Smooth muscle cell (in vitro differentiated cells): ENCODE measurements around the gene SH3BP4. TPM values are rescaled to one million over a fixed set of nuclear protein-coding genes. Genes with fewer than 3 reads are reported as not detected.

ENCODE experiments used
- DNase-seq: peaks from one replicate; lab custom pipeline; 2025; ENCODE audit not compliant: unreplicated experiment; lab: John Stamatoyannopoulos, UW
- H2AFZ ChIP-seq: fragments of 200-600 bp; sonication (generic); 2 replicates; pipeline ENCODE4 v1.6.0; 2016; ENCODE audit warnings: antibody characterized with exemption, low read depth, mild to moderate bottlenecking
- H3F3A ChIP-seq: fragments of 200-600 bp; sonication (generic); 2 replicates; pipeline ENCODE4 v1.6.0; 2017; ENCODE audit warnings: antibody characterized with exemption, low read depth
- H3K27ac ChIP-seq: fragments of 200-600 bp; sonication (generic); 2 replicates; pipeline ENCODE4 v1.5.1; 2016; ENCODE audit warnings: low read depth, mild to moderate bottlenecking
- H3K27me3 ChIP-seq: fragments of 200-600 bp; sonication (generic); 2 replicates; pipeline ENCODE4 v1.6.1; 2016; ENCODE audit warnings: low read depth, mild to moderate bottlenecking
- H3K36me3 ChIP-seq: fragments of 200-600 bp; sonication (generic); 2 replicates; pipeline ENCODE4 v1.5.1; 2016; ENCODE audit warnings: low read depth
- H3K4me1 ChIP-seq: fragments of 200-600 bp; sonication (generic); 2 replicates; pipeline ENCODE4 v1.5.1; 2016; ENCODE audit warnings: low read depth
- H3K4me2 ChIP-seq: fragments of 200-600 bp; sonication (generic); 2 replicates; pipeline ENCODE4 v1.6.0; 2016; ENCODE audit warnings: mild to moderate bottlenecking
- H3K4me3 ChIP-seq: fragments of 200-600 bp; sonication (generic); 2 replicates; pipeline ENCODE4 v1.5.1; 2016; ENCODE audit warnings: mild to moderate bottlenecking
- H3K79me2 ChIP-seq: fragments of 200-600 bp; sonication (generic); 2 replicates; pipeline ENCODE4 v1.6.0; 2016; ENCODE audit warnings: low read depth, mild to moderate bottlenecking
- H3K9ac ChIP-seq: fragments of 200-600 bp; sonication (generic); 2 replicates; pipeline ENCODE4 v1.6.0; 2016; ENCODE audit warnings: low read depth
- H3K9me3 ChIP-seq: fragments of 200-600 bp; sonication (generic); replicated peaks from 2 replicates; pipeline ENCODE4 v1.5.1; 2016; ENCODE audit warnings: low read depth
- H4K20me1 ChIP-seq: fragments of 200-600 bp; sonication (generic); 2 replicates; pipeline ENCODE4 v1.6.0; 2016; ENCODE audit warnings: low read depth
- WGBS: methylation state at CpG from one replicate; pipeline ENCODE4 v1.1.7; 2016; ENCODE audit warnings: low lambda C conversion rate; 5-methylcytosine and 5-hydroxymethylcytosine counted together
- polyA plus RNA-seq: library from polyadenylated mRNA; unstranded; fragments of >200 nt; fragmentation: Nextera tagmentation; extraction: Ambion mirVana; gene quantifications from 2 replicates; pipeline ENCODE4 v1.2.1, GENCODE V29; 2016
- total RNA-seq: library from RNA; depleted of rRNA; stranded (reverse); fragments of >200 nt; gene quantifications from 2 replicates; pipeline ENCODE4 v1.2.3, GENCODE V29; 2014
- TF ChIP-seq, protein P1 (sequence below): fragments of 200-600 bp; sonication (generic); IDR thresholded peaks from 2 replicates; pipeline ENCODE4 v1.5.1; 2017; ENCODE audit warnings: borderline replicate concordance, mild to moderate bottlenecking, antibody characterized with exemption; ENCODE audit not compliant: insufficient read depth, poor library complexity, severe bottlenecking

The SH3BP4 gene
- total and polyA plus RNA-seq, 2 experiments from 2014 or later = 38.9 to 47.7 TPM

DNA sequence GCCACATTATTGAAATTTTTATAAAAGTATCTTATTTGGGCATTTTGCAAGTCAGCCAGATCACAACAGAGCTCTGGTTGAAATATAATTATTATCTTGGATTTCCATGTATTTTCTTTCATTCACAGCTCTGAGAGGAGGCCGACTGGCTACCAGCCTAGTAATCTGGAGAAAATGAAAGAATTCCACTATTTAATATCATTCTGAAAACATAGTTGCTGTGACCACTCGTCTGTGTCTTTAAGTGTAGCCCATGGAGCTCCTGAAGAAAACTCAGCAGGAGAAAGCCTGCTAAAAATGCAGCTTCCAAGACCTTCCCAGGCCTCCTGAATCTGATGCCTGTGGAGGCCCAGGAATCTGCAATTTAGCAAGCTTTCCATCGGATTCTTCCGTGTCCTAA is 114.7 kb downstream of the SH3BP4 start:
- no peaks in the 10 kb centered on the region for H3F3A ChIP-seq
- no peaks in the 10 kb centered on the region for H4K20me1 ChIP-seq
- TF ChIP-seq, protein P1, sequence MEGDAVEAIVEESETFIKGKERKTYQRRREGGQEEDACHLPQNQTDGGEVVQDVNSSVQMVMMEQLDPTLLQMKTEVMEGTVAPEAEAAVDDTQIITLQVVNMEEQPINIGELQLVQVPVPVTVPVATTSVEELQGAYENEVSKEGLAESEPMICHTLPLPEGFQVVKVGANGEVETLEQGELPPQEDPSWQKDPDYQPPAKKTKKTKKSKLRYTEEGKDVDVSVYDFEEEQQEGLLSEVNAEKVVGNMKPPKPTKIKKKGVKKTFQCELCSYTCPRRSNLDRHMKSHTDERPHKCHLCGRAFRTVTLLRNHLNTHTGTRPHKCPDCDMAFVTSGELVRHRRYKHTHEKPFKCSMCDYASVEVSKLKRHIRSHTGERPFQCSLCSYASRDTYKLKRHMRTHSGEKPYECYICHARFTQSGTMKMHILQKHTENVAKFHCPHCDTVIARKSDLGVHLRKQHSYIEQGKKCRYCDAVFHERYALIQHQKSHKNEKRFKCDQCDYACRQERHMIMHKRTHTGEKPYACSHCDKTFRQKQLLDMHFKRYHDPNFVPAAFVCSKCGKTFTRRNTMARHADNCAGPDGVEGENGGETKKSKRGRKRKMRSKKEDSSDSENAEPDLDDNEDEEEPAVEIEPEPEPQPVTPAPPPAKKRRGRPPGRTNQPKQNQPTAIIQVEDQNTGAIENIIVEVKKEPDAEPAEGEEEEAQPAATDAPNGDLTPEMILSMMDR = no peak
- no peak for DNase-seq
- H2AFZ ChIP-seq = no peak overlapping the region
- peaks cover 27% of the 10 kb centered on the region for H3K4me1 ChIP-seq
- no peaks in the 10 kb centered on the region for H3K36me3 ChIP-seq
- WGBS = 72% methylated on average over 4 of the region's 4 CpGs
- no peak overlapping the region for H3K27ac ChIP-seq
- no peak overlapping the region for H3K4me2 ChIP-seq
- no peaks in the 10 kb centered on the region for H3K27me3 ChIP-seq
- no peaks in the 10 kb centered on the region for H3K9me3 ChIP-seq
- no peak overlapping the region for H3K4me3 ChIP-seq
- H3K79me2 ChIP-seq = no peaks in the 10 kb centered on the region
- no peak overlapping the region for H3K9ac ChIP-seq

DNA sequence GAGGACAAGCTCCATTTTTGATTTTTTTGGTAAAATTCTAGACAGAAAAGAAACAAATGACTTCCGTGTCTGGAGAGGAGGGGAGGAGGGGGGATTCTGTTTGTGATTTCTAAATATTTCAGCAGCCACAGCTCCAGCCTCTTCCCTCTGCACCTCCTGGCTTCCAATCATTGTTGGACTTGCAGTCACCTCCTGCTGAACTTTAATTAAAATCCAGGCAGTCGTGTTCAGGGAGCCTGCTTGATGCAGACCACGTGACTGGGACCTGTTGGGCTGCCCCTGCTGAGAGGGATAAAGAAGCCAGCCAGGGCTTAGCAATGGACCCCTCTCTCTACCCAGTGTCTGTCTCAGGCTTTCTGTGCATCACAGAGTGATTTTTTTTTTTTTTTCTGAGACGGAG is 115.1 kb downstream of the SH3BP4 start:
- Histone ChIP-seq H3K4me1 (peaks cover 27% of the 10 kb centered on the region), H3K27ac (no peak overlapping the region), H3K4me3 (no peak overlapping the region), H2AFZ (no peak overlapping the region), H3K4me2 (no peak overlapping the region), H3K9ac (no peak overlapping the region), H3K27me3 (no peaks in the 10 kb centered on the region), H3K79me2 (no peaks in the 10 kb centered on the region), H3K9me3 (no peaks in the 10 kb centered on the region), H3F3A (no peaks in the 10 kb centered on the region), H3K36me3 (no peaks in the 10 kb centered on the region), H4K20me1 (no peaks in the 10 kb centered on the region)
- TF ChIP-seq, protein P1 = no peak
- 61% methylated on average over 4 of the region's 4 CpGs for WGBS
- no peak for DNase-seq

DNA sequence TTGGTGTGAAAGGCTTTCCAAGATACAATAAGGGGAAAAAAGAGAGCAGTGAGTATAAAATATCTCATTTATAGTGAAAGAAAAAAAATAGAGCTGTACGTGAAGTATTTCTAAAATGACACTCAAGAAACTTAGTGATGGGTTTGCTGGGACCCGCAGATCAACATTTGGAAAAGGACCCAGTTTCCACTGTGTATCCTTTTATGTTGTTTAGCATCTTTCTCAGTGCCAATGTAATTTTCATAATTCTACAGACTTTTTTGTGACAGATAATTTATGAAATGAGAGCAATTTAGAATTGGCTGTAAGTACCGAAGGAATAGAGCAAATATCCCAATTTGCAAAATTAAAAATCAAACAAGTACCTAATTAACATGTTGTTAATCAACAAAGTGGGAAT is 116.9 kb downstream of the SH3BP4 start:
- Histone ChIP-seq H3K4me1 (peaks cover 27% of the 10 kb centered on the region), H3K27me3 (no peaks in the 10 kb centered on the region), H3K9ac (no peak overlapping the region), H3K27ac (no peak overlapping the region), H3K4me2 (no peak overlapping the region), H3K9me3 (no peaks in the 10 kb centered on the region), H3K36me3 (no peaks in the 10 kb centered on the region), H2AFZ (no peak overlapping the region), H3K4me3 (no peak overlapping the region), H4K20me1 (no peaks in the 10 kb centered on the region), H3F3A (no peaks in the 10 kb centered on the region), H3K79me2 (no peaks in the 10 kb centered on the region)
- DNase-seq = no peak
- 78% methylated on average over 3 of the region's 3 CpGs for WGBS
- TF ChIP-seq, protein P1 = no peak

DNA sequence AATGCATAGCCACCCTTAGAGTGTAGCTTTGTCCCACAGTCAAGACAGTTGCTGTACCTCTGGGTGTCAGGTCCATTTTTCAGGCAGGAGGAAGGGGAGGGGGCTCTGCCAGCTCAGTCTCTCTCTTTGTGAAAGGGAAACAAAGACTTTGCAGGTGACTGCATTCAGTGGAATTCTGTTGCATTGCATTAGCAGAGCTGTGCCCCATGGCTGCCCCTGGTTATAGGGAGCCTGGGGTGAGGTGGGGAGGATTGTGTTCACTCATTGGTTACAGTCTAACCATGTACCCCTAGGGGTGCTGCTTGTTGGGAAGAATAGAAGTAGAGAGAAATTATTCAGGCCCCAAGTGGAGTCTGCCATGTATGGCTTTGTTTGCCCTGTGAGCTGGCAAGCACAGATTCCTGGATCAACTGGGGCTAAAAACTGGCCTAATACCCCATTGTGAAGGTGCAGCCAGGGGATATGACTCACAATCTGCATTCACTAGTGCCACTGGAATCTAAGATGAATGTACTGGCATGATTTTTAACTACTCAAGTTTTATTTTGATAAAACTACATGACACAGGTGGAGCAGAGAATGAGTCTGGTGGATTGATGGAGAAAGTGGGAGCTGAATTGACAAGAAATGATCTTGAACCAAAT is 118.4 kb downstream of the SH3BP4 start:
- Histone ChIP-seq H3F3A (no peaks in the 10 kb centered on the region), H3K4me2 (no peak overlapping the region), H2AFZ (no peak overlapping the region), H3K36me3 (no peaks in the 10 kb centered on the region), H4K20me1 (no peaks in the 10 kb centered on the region), H3K4me1 (peaks cover 25% of the 10 kb centered on the region), H3K27me3 (no peaks in the 10 kb centered on the region), H3K9me3 (no peaks in the 10 kb centered on the region), H3K9ac (no peak overlapping the region), H3K4me3 (no peak overlapping the region), H3K79me2 (no peaks in the 10 kb centered on the region), H3K27ac (no peak overlapping the region)
- TF ChIP-seq, protein P1 = no peak
- DNase-seq = no peak
